Kidney (tissue), 14 donors: ENCODE results near the gene ZC3H12C. TPM values are rescaled to one million over a fixed set of nuclear protein-coding genes. Genes with fewer than 3 reads are reported as not detected.

Experiments
- DNase-seq, 5 donors: peaks; one replicate each; pipeline ENCODE4 v3.0.0-alpha.2; 2013 to 2020
- FAIRE-seq: peaks from 2 replicates; lab custom pipeline; 2012; peaks lifted over from hg19 to GRCh38; lab: Jason Lieb, UNC
- H3K27ac ChIP-seq, 2 donors: one replicate each; pipeline ENCODE4 v1.7.0; 2013; ENCODE audit warnings: low read depth in 2 of 2, low read length in 2 of 2, inconsistent platforms in 1 of 2
- H3K27me3 ChIP-seq: one replicate; pipeline ENCODE4 v1.7.1; 2013; ENCODE audit warnings: low read length, inconsistent platforms; ENCODE audit not compliant: control insufficient read depth, insufficient read depth
- H3K36me3 ChIP-seq, 3 donors: one replicate each; pipeline versions ENCODE4 v1.7.0 to v1.7.1; 2013; ENCODE audit warnings: low read length in 3 of 3, control low read depth in 1 of 3, inconsistent platforms in 1 of 3; ENCODE audit not compliant: insufficient read depth in 3 of 3, control insufficient read depth in 2 of 3
- H3K4me1 ChIP-seq, 3 donors: one replicate each; pipeline versions ENCODE4 v1.7.0 to v1.7.1; 2013; ENCODE audit warnings: low read length in 3 of 3, inconsistent platforms in 1 of 3, low read depth in 1 of 3; ENCODE audit not compliant: control insufficient read depth in 2 of 3, insufficient read depth in 2 of 3
- H3K4me3 ChIP-seq, 3 donors: one replicate each; pipeline versions ENCODE4 v1.7.0 to v1.8.1; 2013; ENCODE audit warnings: low read length in 3 of 3, control low read depth in 1 of 3, inconsistent platforms in 1 of 3
- H3K9ac ChIP-seq, 3 donors: one replicate each; pipeline versions ENCODE4 v1.7.0 to v1.7.1; 2013; ENCODE audit warnings: low read length in 3 of 3, control low read depth in 1 of 3, inconsistent platforms in 1 of 3
- H3K9me3 ChIP-seq, 3 donors: one replicate each; pipeline versions ENCODE4 v1.7.0 to v1.7.1; 2013; ENCODE audit warnings: low read length in 3 of 3, control low read depth in 1 of 3, inconsistent platforms in 1 of 3; ENCODE audit not compliant: control insufficient read depth in 2 of 3, insufficient read depth in 1 of 3
- intact Hi-C: fragments of 100-400 bp; cut with DNase I; formaldehyde crosslinking; loops from one replicate; pipeline ENCODE4 v1.11.1; 2022
- polyA plus RNA-seq: library from polyadenylated mRNA; stranded (reverse); fragments of 350-450 nt; fragmentation: Illumina TruSeq; extraction: RNeasy Lipid Tissue Mini Kit (QIAGEN cat#74804); gene quantifications from one replicate; pipeline ENCODE4 v1.2.3, GENCODE V29; 2014; ENCODE audit warnings: low read depth, low replicate concordance; ENCODE audit not compliant: insufficient read depth
- total RNA-seq: library from RNA; stranded (reverse); fragmentation: NEBNext Ultra II Directional; extraction: Animal tissue kit (Norgen Biotek cat#: 25700); gene quantifications from one replicate; pipeline ENCODE4 v1.2.1, GENCODE V29; 2021
- TF ChIP-seq, protein P1 (sequence below): IDR thresholded peaks from 3 replicates; pipeline ENCODE4 v1.5.1; 2012; ENCODE audit warnings: mild to moderate bottlenecking, moderate library complexity, borderline replicate concordance; ENCODE audit not compliant: insufficient read depth; ENCODE audit errors: extremely low read depth
- donor health status: control.
- donor health status: control.
- donor health status: control.
- donor health status: control.
- donor health status: control.
- donor health status: DM: yes; HTN: yes; CAD: no.
- donor health status: Normal renal cell carcinoma (clear cell type).

Gene ZC3H12C
- total and polyA plus RNA-seq, 2 donors from 2014 or later, result 2.3 to 14.3 TPM

DNA sequence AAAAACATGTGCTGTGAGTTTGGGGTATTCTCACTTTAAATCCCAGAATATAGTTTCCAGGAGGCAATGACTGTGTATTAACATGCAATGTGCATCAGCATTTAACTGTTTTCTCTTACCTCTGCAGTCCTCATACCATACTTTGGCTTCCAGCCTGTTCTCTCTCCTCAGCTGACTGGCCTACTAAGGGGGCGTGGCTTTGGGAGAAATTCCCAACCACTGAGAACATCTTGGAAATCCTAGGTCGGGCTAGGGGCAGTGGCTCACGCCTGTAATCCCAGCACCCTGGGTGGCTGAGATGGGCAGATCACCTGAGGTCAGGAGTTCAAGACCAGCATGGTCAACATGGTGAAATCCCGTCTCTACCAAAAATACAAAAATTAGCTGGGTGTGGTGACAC is 13.5 kb upstream of the ZC3H12C start:
- Histone ChIP-seq H3K9ac (no peak overlapping the region), H3K27ac (no peak overlapping the region), H3K4me1 (peaks cover 6 to 13% (median 6%) of the 10 kb centered on the region in 3 donors), H3K4me3 (no peak overlapping the region), H3K36me3 (no peaks in the 10 kb centered on the region), H3K9me3 (peaks cover 0 to 4% (median 0%) of the 10 kb centered on the region in 3 donors), H3K27me3 (no peaks in the 10 kb centered on the region)
- FAIRE-seq (no peak), DNase-seq (no peak)
- TF ChIP-seq, protein P1, sequence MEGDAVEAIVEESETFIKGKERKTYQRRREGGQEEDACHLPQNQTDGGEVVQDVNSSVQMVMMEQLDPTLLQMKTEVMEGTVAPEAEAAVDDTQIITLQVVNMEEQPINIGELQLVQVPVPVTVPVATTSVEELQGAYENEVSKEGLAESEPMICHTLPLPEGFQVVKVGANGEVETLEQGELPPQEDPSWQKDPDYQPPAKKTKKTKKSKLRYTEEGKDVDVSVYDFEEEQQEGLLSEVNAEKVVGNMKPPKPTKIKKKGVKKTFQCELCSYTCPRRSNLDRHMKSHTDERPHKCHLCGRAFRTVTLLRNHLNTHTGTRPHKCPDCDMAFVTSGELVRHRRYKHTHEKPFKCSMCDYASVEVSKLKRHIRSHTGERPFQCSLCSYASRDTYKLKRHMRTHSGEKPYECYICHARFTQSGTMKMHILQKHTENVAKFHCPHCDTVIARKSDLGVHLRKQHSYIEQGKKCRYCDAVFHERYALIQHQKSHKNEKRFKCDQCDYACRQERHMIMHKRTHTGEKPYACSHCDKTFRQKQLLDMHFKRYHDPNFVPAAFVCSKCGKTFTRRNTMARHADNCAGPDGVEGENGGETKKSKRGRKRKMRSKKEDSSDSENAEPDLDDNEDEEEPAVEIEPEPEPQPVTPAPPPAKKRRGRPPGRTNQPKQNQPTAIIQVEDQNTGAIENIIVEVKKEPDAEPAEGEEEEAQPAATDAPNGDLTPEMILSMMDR, result no peak
- intact Hi-C loops, result no loop called here

DNA sequence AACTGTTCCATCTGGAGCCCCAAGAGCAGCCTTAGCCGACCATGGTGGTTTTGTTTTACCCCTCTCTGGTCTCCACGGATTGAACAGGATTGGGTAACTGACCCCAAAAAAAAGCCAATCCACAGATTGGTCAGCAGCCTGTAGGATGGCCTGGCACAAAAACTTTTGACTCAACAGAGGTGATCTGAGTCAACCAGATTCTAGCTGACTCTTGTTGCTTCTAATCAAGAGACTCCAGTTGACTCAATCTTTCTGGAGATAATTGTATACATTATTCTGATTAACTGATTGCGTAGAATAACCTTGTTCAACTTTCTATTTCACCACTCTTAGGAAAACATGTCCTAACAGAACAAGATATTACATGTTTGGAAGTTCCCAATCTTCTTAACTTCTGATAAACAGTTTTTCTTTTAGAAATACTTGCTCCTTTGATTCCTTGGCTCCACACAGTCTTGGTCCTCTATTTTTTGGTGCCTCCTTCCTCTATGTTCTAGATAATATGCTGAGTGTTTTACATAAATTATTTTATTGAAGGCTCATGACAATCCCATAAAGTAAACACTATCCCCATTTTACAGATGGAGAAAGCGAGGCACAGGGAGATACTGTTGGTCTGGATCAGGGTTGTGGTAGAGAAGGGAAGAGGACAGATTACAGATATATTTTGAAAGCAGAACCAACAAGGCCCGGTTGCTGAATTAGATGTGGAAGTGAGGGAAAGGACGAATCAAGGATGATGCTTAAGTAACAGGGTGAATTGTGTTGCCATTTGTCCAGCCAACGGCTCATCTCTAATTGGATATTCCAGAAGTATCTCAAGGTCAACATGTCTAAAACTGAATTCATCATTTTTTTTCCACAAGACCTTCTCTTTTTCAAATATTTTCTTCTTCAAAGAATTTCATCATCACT is 11.5 kb upstream of the ZC3H12C start:
- Histone ChIP-seq H3K36me3 (no peaks in the 10 kb centered on the region), H3K27ac (no peak overlapping the region), H3K9ac (no peak overlapping the region), H3K4me3 (no peak overlapping the region), H3K9me3 (peaks cover 0 to 4% (median 0%) of the 10 kb centered on the region in 3 donors), H3K27me3 (no peaks in the 10 kb centered on the region), H3K4me1 (peaks cover 0 to 4% (median 4%) of the 10 kb centered on the region in 3 donors)
- intact Hi-C loops, result no loop called here
- DNase-seq, result no peak
- TF ChIP-seq, protein P1, result no peak
- FAIRE-seq, result no peak

DNA sequence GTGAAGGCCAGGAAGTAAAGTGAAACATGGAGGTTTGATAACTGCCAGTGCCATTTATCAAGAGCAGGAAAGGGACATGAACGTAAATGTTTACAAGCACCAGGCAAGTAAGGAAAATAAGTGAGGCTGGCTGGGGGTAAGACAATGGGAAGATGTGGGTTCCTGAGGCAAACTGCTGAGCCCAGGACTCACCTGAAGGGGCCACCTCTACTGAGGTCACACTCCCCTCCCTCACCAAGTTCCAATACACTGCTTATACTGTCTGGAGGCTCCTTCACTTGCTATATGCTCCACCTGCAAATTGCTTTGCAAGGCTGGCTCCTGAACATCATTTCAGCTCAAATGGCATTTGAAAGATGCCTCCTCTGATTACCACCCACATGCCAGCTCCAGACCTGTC is 10.3 kb upstream of the ZC3H12C start:
- no peak overlapping the region for H3K9ac ChIP-seq

More for the DNA sequence above, 10.3 kb upstream of the ZC3H12C start:
- TF ChIP-seq, protein P1, result no peak
- H3K9me3 ChIP-seq, result peaks cover 0 to 4% (median 0%) of the 10 kb centered on the region in 3 donors
- no peaks in the 10 kb centered on the region for H3K27me3 ChIP-seq
- DNase-seq (no peak), FAIRE-seq (no peak)
- H3K4me3 ChIP-seq, result no peak overlapping the region
- H3K36me3 ChIP-seq, result no peaks in the 10 kb centered on the region
- intact Hi-C loops, result no loop called here
- no peaks in the 10 kb centered on the region for H3K4me1 ChIP-seq
- no peak overlapping the region for H3K27ac ChIP-seq
